NCI-H1417 treated with DMSO at 0.1 percent for 48 hours (cell line): Measurements from ENCODE around the gene ARSJ.
"Not testable (repeated sequence)": the region's sequence is repeated elsewhere in the genome, so short reads cannot be mapped to it uniquely, and the experiment has no call there.

ENCODE experiments used
- DNase-seq: peaks from one replicate; lab custom pipeline; 2025; lab: John Stamatoyannopoulos, UW

The ARSJ gene

DNA sequence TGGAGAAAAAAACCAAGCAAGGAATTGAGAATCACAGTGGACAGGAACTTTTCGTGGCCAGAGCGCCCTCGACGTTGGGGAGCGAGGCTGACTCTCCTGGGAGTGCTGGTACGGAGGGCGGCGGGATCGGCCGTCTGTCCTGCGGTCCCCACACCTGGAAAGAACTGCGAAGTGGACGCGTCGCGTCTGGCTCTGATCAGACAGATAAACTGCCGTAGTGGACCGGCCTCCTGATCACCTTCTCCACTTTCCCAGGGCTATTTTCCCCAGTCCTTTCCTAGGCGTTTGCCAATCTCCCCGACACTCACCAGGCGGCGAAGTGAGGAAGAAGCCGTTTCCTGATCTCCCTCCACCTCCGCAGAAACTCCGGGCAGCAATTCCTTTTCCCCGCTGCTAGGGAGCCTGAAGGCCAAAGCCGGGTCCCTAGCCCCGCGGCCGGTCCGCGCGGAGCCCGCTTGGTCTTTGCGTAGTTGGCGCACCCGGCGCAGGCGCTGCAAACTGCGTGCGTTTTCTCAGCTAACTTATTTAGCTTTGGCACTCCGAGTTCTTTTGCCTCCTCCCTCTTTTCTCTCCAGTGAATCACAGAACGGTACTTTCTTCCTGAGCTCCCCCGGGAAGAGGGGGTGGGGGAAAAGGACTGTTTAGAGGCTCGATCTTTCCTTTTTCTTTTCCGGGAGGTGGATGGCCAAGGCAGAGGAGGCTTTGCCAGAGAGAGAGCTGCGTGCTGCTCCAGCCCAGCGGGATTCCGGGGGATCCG lies at the start of gene ARSJ:
TSS of gene ARSJ (minus strand) at position 500 of the 757 bp plus-strand sequence. CDS start 813 bp downstream, outside the sequence.
- no peak for DNase-seq

DNA sequence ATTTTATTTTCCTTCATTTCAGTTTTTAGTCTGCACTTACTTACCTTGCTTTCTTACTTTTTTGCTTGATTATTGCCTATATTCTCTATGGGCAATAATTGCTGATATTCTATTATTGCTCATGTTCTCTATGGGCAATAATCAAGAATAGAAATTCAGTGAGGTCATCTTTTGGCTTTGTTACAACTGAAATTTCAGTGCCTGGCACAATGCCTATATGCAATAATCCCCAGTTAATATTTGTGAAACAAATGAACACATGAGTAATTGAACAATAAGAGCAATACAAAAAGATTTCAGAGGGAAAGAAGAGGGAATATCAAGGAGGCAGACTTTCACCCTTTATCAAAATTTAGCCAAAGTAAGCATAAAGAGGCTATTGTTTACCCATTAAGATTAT lies 48.6 kb upstream of the ARSJ start:
- no peak for DNase-seq

DNA sequence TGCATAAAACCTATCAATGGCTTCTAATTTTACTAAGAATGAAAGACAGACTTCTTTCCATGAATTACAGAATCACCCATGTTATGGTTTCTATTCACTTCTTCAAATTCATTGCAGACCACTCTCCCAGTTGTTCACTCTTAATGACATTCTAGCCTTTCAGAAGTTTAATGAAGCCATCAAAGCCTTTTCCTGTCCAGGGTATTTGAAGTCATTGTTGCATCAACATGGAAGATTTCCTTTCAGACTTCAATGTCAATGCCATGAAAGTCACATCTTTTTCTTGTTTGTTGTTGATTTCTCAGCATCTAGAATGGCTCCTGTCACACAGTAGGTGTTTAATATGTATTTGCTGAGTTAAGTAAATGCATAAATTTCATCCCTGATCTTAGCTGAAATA lies 48.1 kb upstream of the ARSJ start:
- DNase-seq, result no peak

DNA sequence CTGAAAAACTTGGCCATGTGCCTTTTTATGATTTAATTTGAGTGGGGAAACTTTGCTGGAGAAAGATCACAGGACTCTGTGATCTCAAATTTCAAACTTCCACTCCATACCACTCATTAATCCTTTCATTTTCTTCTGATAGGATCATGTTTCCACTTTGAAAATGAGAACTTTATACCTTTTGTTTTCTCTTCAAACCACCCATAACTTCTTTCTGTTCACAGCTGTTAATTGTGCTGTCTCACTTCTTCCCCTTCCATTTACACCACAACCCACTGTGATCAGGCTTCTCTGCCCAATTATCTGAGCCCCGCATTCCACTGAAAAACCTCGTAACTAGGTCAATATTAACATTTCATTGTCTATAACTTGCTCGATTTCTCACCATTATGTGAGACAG lies 47.0 kb upstream of the ARSJ start:
- no peak for DNase-seq

DNA sequence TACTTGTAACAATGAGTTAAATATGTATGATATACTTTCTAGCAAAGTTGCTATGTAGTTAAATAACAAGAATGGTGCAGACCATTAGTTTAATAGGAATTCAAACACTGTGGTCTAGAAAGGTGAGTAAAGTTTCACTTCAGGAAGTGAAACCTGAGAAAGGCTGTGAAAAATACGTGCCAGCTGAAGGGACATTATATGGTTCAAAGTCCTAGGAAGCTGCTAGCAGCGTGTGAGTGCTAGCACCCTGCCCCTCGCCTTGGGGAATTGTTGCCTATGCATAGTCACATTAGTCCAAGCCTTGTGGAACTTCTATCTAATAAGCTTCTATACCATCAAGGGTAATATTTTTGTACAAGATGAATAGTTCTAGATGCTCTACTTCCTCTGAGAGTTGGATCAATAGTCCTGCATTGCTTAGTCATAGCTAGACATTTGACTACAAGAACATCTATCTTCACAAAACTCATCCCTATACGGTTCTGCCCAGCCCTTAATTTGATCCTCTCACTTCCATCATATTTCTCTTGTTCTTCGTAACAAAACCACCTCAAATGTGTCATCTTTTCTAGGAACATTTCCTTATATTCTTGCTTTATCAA lies 45.8 kb upstream of the ARSJ start:
- no peak for DNase-seq

DNA sequence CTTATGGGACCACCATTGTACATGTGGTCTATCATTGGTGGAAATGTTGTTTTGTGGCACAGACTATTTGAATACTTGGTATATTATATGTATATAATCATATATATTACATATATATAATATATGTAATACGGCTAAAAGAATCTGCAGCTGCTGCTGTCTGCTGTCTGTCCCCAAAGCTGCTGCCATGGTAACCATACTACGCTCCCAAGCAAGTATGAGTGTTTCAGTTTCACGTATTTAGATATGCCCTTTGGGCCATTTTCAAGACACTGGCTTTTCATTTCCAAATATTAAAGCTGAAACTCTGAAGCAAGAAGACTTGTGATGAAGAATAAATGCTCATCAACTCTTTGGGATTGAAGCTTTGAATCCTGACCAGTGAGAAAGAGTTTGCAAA lies 42.0 kb upstream of the ARSJ start:
- DNase-seq, result no peak

DNA sequence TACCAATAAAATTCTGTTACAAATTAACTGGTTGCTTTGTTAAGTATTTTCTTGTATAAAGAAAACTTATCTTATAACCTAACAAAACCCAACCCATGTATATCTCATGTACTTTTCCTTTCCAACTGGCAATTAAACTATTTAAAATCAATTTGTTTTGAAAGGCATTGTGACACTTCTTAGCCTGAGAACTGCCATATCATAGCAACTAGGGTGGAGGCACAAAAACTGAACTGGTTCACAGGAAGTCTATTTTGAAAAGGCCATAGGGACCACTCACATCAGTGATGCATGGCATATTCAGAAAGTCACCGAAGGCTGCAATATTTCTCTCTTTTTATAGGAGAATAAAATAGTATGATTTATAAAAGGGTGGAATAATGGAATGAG lies 40.5 kb upstream of the ARSJ start:
- DNase-seq, result no peak

DNA sequence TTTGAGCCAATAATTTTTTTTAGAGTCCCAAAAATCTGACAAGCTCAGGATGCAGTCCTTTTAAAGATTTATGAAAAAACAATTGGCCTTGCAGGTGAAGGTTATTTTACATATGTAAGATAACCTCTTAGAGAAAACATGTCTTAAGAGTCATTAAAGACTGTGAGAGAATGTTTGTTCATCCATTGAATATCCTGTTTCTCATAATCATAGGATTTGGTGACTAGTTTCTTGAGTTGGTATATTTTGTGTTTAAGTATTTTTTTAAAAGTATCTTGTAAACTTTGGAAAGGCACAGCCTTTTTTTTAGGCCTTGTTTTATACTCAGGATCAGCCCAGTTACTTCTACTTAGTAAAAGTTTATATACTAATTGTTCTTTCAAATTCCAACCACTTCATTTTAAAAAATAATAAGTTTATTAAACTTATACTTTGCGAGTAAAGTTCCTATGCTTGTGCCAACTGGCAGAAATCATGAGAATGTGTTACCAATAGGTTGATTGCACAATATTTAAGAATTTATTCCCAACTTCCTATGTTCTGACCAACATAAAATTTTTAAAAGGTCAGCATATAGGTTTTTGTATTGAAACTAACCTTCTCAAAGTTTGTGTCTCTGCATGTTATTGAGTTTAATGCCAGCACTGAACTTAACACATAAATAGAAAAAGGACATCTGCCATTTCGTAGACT lies 40.0 kb upstream of the ARSJ start:
- DNase-seq, result no peak

DNA sequence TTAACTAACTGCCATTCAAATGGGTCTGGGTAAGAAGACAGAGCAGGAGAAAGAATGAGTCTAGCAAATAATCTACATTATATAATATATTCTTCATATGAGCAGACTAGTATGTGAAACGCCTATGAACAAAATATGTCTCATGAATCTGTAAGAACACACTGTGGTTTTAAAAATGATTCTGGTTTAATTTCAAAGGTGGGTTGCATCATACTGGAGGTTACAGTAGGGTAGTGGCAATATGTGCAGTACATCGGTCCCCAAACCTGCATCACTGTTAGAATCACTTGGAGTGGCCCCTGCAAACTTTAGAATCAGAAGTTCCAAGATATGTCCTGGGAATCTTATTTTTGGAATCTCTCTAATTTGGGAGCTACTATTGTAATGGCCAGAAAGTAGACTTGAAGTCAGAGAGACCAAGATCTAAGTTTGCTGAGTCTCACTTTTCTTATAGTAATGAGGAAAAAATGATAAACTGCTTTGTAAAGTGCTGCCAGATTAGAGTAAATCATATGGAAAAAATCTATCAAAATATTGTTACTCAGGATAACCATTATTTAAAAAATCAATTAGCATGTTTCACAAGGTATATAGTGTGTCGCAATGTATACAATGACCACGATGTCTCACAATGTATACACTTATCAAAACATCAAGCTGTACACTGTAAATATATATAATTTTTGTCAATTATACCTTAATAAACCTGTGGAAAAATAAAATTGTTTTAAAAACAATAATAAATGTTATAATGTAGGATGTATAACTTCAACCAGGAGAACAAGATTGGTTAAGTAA lies 37.9 kb upstream of the ARSJ start:
- no peak for DNase-seq

DNA sequence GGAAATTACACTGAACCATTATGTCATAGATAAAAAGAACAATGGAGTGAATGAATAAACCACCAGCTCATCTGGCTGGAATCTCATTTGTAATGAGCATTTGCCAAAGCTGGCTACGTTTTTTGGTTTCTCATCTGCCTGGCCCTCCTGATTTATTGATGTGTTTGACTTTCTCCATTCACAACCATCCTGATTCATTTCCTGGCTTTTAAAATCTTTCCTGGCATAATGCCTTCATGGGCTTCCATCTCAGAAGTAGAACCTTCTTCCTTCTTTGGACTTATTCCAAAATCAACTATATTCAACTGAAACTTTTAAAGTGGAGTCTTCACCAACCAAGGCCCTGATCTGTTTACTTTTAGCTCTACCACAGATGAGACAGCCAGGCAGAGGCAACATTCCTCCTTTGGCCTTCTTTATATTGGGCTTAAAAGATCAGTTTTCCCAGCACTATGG lies 36.0 kb upstream of the ARSJ start:
- DNase-seq, result no peak

DNA sequence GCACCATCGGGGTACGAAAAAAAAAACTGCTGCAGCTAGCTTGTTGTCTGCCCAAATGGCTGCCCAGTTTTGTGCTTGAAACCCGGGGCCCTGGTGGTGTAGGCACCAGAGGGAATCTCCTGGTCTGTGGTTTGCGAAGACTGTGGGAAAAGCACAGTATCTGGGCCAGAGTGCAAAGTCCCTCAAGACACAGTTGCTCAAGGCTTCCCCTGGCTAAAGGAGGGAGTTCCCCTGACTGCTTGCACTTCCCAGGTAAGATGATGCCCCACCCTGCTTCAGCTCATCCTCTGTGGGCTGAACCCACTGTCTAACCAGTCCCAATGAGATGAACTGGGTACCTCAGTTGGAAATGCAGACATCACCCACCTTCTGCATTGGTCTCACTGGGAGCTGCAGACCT lies 33.8 kb upstream of the ARSJ start:
- DNase-seq, result not testable (repeated sequence)

DNA sequence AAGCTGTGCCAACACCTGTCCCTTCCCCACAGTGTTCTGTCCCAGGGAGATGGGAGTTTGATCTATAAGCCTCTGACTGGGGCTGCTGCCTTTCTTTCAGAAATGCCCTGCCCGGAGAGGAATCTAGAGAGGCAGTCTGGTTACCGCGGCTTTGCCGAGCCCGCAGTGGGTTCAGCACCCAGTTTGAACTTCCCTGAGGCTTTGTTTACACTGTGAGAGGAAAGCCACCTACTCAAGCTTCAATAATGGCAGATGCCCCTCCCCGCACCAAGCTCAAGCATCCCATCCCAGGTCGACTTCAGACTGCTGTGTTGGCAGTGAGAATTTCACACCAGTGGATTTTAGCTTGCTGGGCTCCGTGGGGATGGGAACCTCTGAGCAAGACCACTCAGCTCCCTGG lies 33.3 kb upstream of the ARSJ start:
- no peak for DNase-seq

DNA sequence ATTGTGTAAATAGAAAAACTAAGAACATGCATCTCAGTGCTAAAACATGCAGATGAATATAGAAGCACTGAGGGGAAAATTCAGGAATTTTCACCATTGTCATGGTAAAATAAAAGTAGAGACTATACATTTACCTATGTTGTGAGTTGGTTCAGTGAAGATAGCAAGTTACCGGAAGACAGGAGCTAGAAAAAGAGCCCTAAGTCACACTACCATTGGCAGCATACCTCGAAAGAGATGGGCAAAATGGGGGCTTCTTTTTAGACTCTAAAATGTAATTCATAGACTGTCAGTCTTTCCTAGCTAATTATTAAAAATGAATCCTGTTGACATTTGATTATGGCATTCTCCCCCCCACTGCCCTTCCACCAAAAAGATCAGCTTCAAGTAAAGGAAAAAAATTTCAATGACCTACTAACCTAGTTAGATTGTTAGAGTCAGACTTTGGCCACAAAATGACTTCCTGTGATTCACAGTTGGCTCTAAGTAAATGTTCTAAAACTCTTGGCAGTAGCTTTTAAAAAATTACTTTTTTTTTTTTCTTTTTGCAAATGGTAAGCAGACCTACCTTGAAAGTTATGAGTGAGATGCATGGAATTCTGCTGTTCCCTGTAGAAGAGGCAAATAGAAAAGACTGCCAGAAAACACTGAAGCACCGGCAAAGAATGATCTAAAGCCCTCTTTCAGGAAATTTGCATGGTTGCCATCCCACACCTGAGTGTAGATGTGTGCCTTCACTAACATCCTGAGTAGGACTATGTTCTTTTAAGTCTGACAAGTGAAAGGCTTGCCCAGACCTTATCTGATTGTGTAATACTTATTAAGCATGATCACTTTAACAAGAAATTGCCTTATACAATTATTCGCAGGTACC lies 26.4 kb upstream of the ARSJ start:
- no peak for DNase-seq

DNA sequence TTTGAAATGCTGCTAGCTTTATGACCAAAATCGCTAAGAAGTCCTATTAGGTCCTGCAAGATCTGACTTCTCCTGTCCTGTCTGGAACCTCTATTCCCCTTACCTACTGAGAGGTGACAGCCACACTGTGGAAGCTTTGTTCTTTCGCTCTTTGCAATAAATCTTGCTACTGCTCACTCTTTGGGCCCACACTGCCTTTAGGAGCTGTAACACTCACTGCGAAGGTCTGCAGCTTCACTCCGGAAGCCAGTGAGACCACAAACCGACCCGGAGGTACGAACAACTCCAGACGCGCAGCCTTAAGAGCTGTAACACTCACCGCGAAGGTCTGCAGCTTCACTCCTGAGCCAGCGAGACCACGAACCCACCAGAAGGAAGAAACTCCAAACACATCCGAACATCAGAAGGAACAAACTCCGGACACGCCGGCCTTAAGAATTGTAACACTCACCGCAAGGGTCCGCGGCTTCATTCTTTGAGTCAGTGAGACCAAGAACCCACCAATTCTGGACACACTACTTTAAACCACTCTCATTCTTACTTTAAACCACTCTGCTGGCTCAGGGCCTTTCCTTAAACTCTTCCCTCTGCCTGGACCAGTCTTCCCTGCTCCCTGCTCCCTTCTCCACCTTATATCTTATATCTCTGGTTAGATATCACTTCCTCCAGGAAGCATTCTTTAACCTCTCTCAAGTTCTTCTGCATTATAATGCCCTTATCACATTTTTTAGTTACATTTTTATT lies 25.2 kb upstream of the ARSJ start:
- not testable (repeated sequence) for DNase-seq

DNA sequence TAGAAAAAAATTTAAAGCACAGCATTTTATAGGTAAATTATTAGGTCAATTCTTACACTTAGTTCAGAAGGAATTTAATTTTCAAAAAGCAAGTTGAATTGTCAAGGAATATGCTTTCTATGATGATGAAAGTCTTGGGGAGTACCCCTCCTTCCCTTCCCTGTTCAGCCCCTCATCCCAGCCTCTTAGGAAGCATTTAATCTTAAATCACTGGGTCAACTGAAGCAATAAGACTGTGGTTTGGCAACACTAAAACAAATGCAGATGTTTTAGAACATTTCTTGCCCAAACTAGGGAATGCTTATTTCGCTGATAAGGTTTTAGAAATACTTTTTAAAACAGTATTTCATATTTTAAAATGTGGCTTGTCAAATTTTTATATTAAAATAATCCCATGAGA lies 19.1 kb upstream of the ARSJ start:
- DNase-seq, result no peak

DNA sequence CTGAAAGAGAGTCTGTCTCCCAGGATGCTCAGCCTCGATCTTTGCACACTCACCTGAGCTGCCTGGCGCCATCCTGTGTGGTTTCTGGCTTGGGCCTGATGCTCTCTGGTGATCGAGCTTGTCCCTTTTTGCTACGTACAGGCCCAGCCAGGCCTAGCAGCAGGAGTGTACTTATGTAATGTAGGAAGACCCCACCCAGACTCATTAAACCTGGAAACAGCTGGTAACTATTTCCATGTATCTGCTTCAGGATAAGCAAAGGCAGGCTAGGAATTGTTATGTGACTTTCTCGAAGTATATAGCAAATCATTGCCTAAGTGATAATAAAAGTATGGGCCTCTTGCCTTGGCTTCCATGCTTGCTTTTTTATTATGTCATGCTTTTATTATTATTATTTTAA lies 18.6 kb upstream of the ARSJ start:
- DNase-seq, result no peak

DNA sequence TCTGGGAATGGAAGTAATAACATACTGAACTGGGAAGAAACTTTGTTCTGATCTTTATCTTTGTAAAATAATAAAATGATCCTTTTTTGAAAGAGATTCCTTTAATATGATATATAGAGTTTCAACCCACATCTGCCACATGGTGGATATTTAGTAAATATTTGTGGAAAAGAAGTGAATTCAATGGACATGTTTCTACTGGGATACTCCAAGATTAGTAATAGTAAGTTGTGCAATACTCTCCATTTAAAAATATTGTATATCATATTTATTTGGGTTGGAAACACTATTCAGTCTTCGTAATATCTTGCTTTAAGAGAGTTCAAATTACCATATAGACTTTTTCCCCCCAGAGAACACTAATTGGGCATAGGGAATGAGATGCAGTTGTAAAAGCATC lies 17.8 kb upstream of the ARSJ start:
- no peak for DNase-seq

DNA sequence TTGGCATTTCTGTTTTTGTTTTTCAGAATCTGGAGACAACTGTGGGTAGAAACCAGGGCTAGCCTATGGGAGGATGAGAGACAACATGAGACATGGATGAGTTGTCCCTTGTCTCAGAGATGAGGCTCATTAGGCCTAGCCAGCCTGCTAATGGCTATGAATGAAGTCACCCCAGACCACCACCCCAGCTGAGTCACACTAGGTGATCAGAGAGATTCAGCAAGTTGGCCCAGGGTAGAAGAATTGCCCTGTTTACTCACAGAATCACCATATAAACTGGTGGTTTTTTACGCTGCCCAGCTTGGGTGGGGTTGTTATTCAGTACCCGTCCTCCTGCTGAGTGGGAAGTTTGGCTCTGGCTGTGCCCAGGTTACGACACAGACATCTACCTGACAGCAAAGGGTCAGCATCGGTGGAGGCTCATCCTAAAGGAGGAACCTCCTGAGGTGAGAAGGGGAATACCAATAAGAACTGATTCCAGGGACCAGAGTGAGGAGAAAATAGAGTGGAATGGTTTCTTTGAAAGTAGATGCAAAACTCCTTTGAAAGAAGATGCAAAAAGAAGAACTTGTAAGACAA lies 17.2 kb upstream of the ARSJ start:
- DNase-seq, result no peak

DNA sequence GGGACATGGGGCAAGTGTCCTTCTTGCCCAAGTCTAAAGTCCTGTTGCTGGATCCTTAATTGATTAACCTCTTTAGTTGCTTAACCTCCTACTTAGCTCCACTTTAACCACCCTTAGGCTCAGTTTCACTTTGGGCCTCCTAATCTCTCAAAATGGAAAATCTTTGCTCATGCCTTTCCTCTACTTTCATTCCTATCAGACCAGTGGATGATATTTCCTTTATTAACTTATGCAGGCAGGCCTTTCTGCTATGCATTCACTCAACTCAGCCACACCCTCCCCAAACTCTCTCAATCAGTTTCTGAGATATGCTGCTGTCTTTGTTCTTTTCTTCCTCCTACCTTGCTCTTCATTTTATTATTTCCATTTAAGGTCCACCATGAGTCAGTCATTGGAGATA lies 14.4 kb upstream of the ARSJ start:
- DNase-seq, result no peak

DNA sequence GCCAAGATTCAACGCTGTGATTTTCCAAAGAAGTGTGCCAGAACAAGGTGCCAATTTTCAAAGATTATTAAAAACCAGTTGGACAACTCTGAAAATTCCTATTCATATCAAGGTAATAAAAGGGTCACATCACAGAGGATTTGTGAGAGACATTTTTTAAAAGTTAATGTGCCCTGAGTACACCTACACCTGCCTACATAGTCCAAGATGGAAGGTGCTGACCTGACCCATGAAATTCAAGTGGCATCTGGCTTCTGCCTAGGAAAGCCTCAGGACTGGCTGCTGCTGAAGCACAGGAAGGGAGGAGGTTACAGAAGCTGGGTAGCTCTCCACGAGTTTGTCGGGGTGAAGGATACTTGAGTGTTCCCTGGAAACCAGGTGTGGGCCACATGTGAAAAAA lies 11.4 kb upstream of the ARSJ start:
- DNase-seq, result no peak
